K562 (cell line): Measurements from ENCODE around the gene HCCS. TPM values are rescaled to one million over a fixed set of nuclear protein-coding genes. Genes with fewer than 3 reads are reported as not detected.

ENCODE experiments used
- ATAC-seq: fragments of 200-7000 bp; cut with Tn5 transposase; 3 replicates; pipeline ENCODE4 v1.9.1; 2020; ENCODE audit warnings: moderate library complexity
- BruUV-seq: library from RNA; stranded (reverse); fragments of 400-500 nt; replicated peaks from 2 replicates; lab custom pipeline; 2021; lab: Mats Ljungman, UMichigan
- CTCF ChIA-PET: fragments of 300-600 bp; formaldehyde crosslinking; extraction: SDS; loops from one replicate; lab custom pipeline; 2021; ENCODE audit warnings: low intra/inter-chr PET ratio; lab: Yijun Ruan, JAX
- POLR2A ChIA-PET: fragments of 300-600, 350-650 bp; sonication (Branson Sonifier 250); formaldehyde crosslinking; extraction: SDS; loops from one replicate; lab custom pipeline; 2021; ENCODE audit warnings: antibody characterized with exemption, inconsistent platforms; lab: Yijun Ruan, JAX
- DNase-seq, 4 experiments: peaks; one replicate each; pipeline versions ENCODE4 v3.0.0 to v3.0.0-alpha.2; 2011 to 2018; ENCODE audit warnings: low spot score in 3 of 4, mixed read lengths in 3 of 4; ENCODE audit errors: extremely low read depth in 1 of 4
- FAIRE-seq: peaks from 2 replicates; lab custom pipeline; 2011; peaks lifted over from hg19 to GRCh38; lab: Jason Lieb, UNC
- H2AFZ ChIP-seq: 2 replicates; pipeline ENCODE4 v1.6.0; 2011; ENCODE audit warnings: low read depth, low read length, control low read depth, inconsistent platforms
- H3K27ac ChIP-seq: fragments of 200-600 bp; 3 replicates; pipeline ENCODE4 v1.8.0; 2011; ENCODE audit warnings: low read depth, mild to moderate bottlenecking, control low read depth, inconsistent platforms, low read length, moderate library complexity, mixed read lengths; ENCODE audit errors: extremely low read depth
- H3K27me3 ChIP-seq, 2 experiments: fragments of 300-600 bp in 1 of 2; 2 replicates in 1 of 2; 3 replicates in 1 of 2; pipeline versions ENCODE4 v1.6.0 to v1.8.0; 2011; ENCODE audit warnings: inconsistent platforms in 2 of 2, low read length in 2 of 2, mild to moderate bottlenecking in 1 of 2, mixed read lengths in 1 of 2, moderate library complexity in 1 of 2; ENCODE audit not compliant: control insufficient read depth in 2 of 2, insufficient read depth in 2 of 2
- H3K36me3 ChIP-seq: fragments of 300-600 bp; 3 replicates; pipeline ENCODE4 v1.8.0; 2011; ENCODE audit warnings: mild to moderate bottlenecking, low read length, inconsistent platforms; ENCODE audit not compliant: control insufficient read depth, insufficient read depth
- H3K4me1 ChIP-seq, 2 experiments: fragments of 200-600 bp in 1 of 2; replicated peaks in 1 of 2; 2 replicates in 1 of 2; 3 replicates in 1 of 2; pipeline versions ENCODE4 v1.5.1 to v1.8.0; 2011; ENCODE audit warnings: inconsistent platforms in 2 of 2, low read length in 2 of 2, mild to moderate bottlenecking in 1 of 2, mixed read lengths in 1 of 2, moderate library complexity in 1 of 2; ENCODE audit not compliant: control insufficient read depth in 2 of 2, insufficient read depth in 2 of 2
- H3K4me2 ChIP-seq: 2 replicates; pipeline ENCODE4 v1.6.1; 2011; ENCODE audit warnings: low read length, control low read depth, inconsistent platforms, mixed read lengths; ENCODE audit not compliant: insufficient read depth
- H3K4me3 ChIP-seq: fragments of 200-600 bp; sonication (generic), shearing (Covaris generic); 2 replicates; pipeline ENCODE4 v1.5.1; 2016; ENCODE audit warnings: control low read depth, inconsistent platforms
- H3K79me2 ChIP-seq: fragments of 200-600 bp; 3 replicates; pipeline ENCODE4 v1.8.0; 2011; ENCODE audit warnings: low read length, inconsistent platforms; ENCODE audit not compliant: control insufficient read depth, insufficient read depth
- H3K9ac ChIP-seq, 2 experiments: 2 replicates each; pipeline versions ENCODE4 v1.6.0 to v1.6.1; 2011; ENCODE audit warnings: low read depth in 2 of 2, low read length in 2 of 2, control low read depth in 1 of 2, inconsistent platforms in 1 of 2, mild to moderate bottlenecking in 1 of 2, mixed read lengths in 1 of 2; ENCODE audit not compliant: insufficient read depth in 1 of 2
- H3K9me1 ChIP-seq: one replicate; pipeline ENCODE4 v1.6.0; 2011; ENCODE audit warnings: inconsistent platforms, mild to moderate bottlenecking, low read length, moderate library complexity; ENCODE audit not compliant: control insufficient read depth, insufficient read depth
- H3K9me3 ChIP-seq: replicated peaks from 2 replicates; pipeline ENCODE4 v1.5.1; 2011; ENCODE audit warnings: low read depth, low read length, inconsistent platforms; ENCODE audit not compliant: control insufficient read depth, insufficient read depth
- H4K20me1 ChIP-seq: replicated peaks from 2 replicates; pipeline ENCODE4 v1.6.1; 2011; ENCODE audit warnings: low read length, inconsistent platforms, mixed read lengths; ENCODE audit not compliant: control insufficient read depth, insufficient read depth
- BCOR ChIP-seq: fragments of 450-650 bp; IDR thresholded peaks from 2 replicates; pipeline ENCODE4 v1.6.1; 2016
- BRF1 ChIP-seq: IDR thresholded peaks from 3 replicates; pipeline ENCODE4 v1.6.1; 2011; ENCODE audit warnings: borderline replicate concordance, mild to moderate bottlenecking; ENCODE audit not compliant: insufficient read length; ENCODE audit errors: extremely low read depth
- CHD1 ChIP-seq: fragments of 200-600 bp; sonication (generic); IDR thresholded peaks from one replicate; pipeline ENCODE4 v1.6.1; 2012; ENCODE audit warnings: mild to moderate bottlenecking, moderate library complexity, low read length, inconsistent platforms
- ETS2 ChIP-seq: IDR thresholded peaks from 2 replicates; pipeline ENCODE4 v1.6.1; 2016; ENCODE audit warnings: borderline replicate concordance, missing genetic modification characterization, mild to moderate bottlenecking, moderate library complexity, missing compliant biosample characterization; ENCODE audit not compliant: poor library complexity, severe bottlenecking
- ILF3 ChIP-seq: fragments of 450-650 bp; IDR thresholded peaks from 2 replicates; pipeline ENCODE4 v1.6.1; 2018; ENCODE audit warnings: antibody characterized with exemption, mild to moderate bottlenecking, moderate library complexity, borderline replicate concordance
- PML ChIP-seq: IDR thresholded peaks from 2 replicates; pipeline ENCODE4 v1.6.1; 2012; ENCODE audit warnings: low read length, inconsistent platforms
- SMAD4 ChIP-seq: fragments of 250-450 bp; sonication (Bioruptor Pico); conservative IDR thresholded peaks from 2 replicates; pipeline ENCODE4 v1.8.0; 2021; ENCODE audit warnings: inconsistent platforms, mild to moderate bottlenecking, moderate library complexity
- ZKSCAN8 ChIP-seq: fragments of 200-800 bp; sonication (Bioruptor generic); IDR thresholded peaks from 2 replicates; pipeline ENCODE4 v1.6.1; 2016; ENCODE audit warnings: missing genetic modification characterization, missing compliant biosample characterization
- ZNF165 ChIP-seq: fragments of 250-450 bp; sonication (Bioruptor Pico); IDR thresholded peaks from 2 replicates; pipeline ENCODE4 v1.4.0; 2020; ENCODE audit warnings: borderline replicate concordance
- in situ Hi-C: fragments of 300-500 bp; cut with MboI; formaldehyde crosslinking; loops from 4 replicates; pipeline ENCODE4 v1.15.0; 2018; ENCODE audit warnings: inconsistent platforms, mixed read lengths
- intact Hi-C: fragments of 100-400 bp; cut with micrococcal nuclease; formaldehyde crosslinking; loops from 2 replicates; pipeline ENCODE4 v1.14.2; 2022
- polyA plus RNA-seq, 8 experiments: library from polyadenylated mRNA; depleted of rRNA in 4 of 8; stranded (reverse) in 5 of 8; unstranded in 3 of 8; fragments of >200 nt; fragmentation: Nextera tagmentation in 2 of 8; fragmentation: Illumina TruSeq in 1 of 8; extraction: Ambion mirVana in 2 of 8; extraction: Trizol in 1 of 8; gene quantifications; 2 replicates each; pipeline versions ENCODE4 v1.2.1 to v1.2.3, GENCODE V29; 2011 to 2014; ENCODE audit warnings: inconsistent platforms in 1 of 8, missing spikeins in 1 of 8
- total RNA-seq, 7 experiments: library from RNA; depleted of rRNA in 6 of 7; stranded (reverse); fragments of >200 nt in 6 of 7; fragmentation: Illumina TruSeq in 2 of 7; extraction: Trizol in 2 of 7; gene quantifications; 2 replicates each; pipeline versions ENCODE4 v1.2.1 to v1.2.3, GENCODE V29; 2011 to 2021; ENCODE audit warnings: low replicate concordance in 1 of 7

Gene HCCS
- total and polyA plus RNA-seq, 9 of the 15 experiments (the other 6 are each of a cell fraction or from before 2014, with no cell fraction given): 22.9 to 81.5 (median 66.9) TPM

DNA sequence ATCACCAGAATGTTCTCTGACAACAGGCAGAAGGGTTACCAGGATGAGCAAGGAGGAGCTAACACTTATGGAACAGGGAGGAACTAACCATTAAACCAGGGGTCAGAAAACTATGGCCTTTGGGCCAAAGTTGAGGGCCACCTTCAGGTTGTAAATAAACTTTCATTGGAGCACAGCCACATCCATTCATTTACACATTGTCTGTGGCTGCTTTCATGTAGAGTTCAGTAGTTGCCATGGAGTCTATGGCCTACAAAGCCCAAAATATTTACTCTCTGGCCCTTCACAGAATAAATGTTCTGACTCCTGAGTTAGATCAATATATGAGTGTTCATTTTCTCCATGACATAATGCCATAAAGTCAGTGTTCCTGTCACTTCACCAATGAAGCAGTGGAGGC lies 13.2 kb upstream of the HCCS start:
- no peak overlapping the region for H3K4me2 ChIP-seq
- H4K20me1 ChIP-seq: no peaks in the 10 kb centered on the region
- no peaks in the 10 kb centered on the region for H3K27me3 ChIP-seq
- no peaks in the 10 kb centered on the region for H3K79me2 ChIP-seq
- H3K27ac ChIP-seq: no peak overlapping the region
- intact Hi-C loops: no loop called here
- TF ChIP-seq SMAD4 (CRISPR knock-in tag) (no peak), BRF1 (no peak)
- H2AFZ ChIP-seq: no peak overlapping the region
- no TSS peak for BruUV-seq
- no peaks in the 10 kb centered on the region for H3K9me1 ChIP-seq
- ATAC-seq (no peak), DNase-seq (no peak), FAIRE-seq (no peak)
- H3K9me3 ChIP-seq: no peaks in the 10 kb centered on the region
- in situ Hi-C loops: no loop called here
- no peaks in the 10 kb centered on the region for H3K36me3 ChIP-seq
- H3K4me1 ChIP-seq: no peaks in the 10 kb centered on the region
- POLR2A ChIA-PET: interaction anchor here (1.1 kb wide), 1 partner anchor 13 kb away, joined by 3 read pairs; no protein-coding TSS in a partner anchor
- no peak overlapping the region for H3K9ac ChIP-seq
- no peak overlapping the region for H3K4me3 ChIP-seq
- CTCF ChIA-PET: no interaction called here

DNA sequence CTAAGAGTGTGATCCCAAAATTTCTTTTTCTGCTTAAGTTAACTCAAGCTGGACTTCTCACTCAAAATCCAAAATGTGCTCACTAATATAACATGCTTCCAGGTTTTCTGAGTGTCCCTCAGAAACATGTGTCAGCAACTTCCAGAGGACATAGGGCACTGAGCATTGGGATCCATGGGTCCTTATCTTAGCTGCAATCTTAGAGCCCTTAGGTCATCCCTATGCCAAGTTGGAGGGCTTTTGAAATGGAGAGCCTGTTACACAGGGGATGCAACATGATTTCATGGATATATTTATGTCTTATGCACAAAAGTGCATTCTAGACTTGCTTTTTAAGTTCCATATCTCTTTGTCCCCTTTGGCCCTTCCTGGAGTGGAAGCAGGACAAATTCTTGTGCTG lies 11.7 kb upstream of the HCCS start:
- Histone ChIP-seq H2AFZ (no peak overlapping the region), H3K4me3 (no peak overlapping the region), H4K20me1 (no peaks in the 10 kb centered on the region), H3K4me2 (no peak overlapping the region), H3K79me2 (no peaks in the 10 kb centered on the region), H3K4me1 (no peaks in the 10 kb centered on the region), H3K9ac (no peak overlapping the region), H3K9me3 (no peaks in the 10 kb centered on the region), H3K27ac (no peak overlapping the region), H3K27me3 (no peaks in the 10 kb centered on the region), H3K36me3 (no peaks in the 10 kb centered on the region), H3K9me1 (no peaks in the 10 kb centered on the region)
- intact Hi-C loops (no loop called here), in situ Hi-C loops (no loop called here)
- BruUV-seq: no TSS peak
- ChIA-PET POLR2A (no interaction called here), CTCF (no interaction called here)
- no peak for TF ChIP-seq ETS2 (tag)
- no peak for TF ChIP-seq ZNF165 (CRISPR knock-in tag)
- TF ChIP-seq ZKSCAN8: no peak
- no peak for TF ChIP-seq CHD1
- TF ChIP-seq BCOR: no peak
- no peak for TF ChIP-seq ILF3
- no peak for TF ChIP-seq PML
- FAIRE-seq (no peak), ATAC-seq (no peak), DNase-seq (no peak)
